ENCODE data around the gene TRNT1.

Gene TRNT1

DNA sequence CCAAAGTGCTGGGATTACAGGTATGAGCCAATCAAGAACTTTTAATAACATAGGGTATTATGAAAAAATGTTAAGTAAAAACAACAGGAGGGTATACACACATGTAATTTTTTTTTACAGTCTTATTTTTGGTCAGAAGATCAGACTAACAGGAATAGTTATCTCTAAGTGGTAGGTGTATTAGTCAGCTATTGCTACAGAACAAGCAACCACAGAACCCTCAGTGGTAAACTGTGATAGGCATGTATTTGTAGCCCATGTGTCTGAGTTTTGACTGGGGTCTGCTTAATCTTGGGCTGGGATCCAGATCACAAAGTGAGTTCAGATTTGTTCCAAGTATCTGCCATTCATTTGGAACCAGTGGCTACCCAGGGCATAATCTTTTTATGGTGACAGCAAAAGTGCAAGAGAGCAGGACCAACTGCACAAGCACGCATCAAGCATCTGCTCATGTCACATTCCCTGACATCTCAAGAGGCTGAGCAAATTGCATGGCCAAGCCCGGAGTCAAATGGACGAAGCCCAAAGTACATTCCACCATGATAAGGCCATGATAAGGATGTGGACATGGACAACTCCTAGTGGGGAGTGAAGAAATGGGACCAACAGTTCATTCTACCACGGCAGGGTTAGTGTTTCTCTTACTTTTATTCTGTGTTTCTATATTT, 13.6 kb upstream of the TRNT1 start:
- no peak for DNase-seq

- no peak for DNase-seq
Measured at GRCh38 chr3:3117651-3118050, 9.1 kb upstream of the TRNT1 start.

- DNase-seq: no peak
Measured at GRCh38 chr3:3119393-3119851, 7.3 kb upstream of the TRNT1 start.

- no peak for DNase-seq
Measured at GRCh38 chr3:3125977-3126376, 763 bp upstream of the TRNT1 start.

DNA sequence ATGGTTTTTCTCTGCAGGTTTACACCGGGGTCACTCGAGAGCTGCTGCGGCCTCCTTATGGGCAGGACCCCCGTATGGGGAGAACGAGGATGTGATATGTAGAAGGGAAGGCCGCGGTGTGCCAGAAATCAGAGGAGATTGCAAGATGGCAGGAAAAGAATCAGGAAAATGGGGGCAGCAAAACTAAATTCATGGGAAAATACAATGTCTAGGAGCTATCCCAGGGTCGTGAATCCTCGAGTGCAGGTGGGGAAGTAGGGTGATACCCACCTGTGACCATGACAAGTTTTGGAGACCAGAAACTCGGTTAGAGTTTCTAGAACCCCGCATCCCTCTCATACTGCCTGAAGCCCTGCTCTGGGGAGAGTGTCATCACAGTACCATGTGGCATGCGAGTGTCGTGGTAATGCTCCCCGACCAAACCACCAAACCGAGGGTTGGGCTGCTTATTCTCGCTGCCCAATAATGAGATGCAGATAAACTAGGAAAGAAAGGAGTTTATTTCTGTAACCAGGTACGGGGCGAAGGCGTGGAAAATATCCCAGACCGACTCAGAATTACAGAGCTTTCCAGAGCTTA, 781 bp downstream of the TRNT1 start:
- no peak for DNase-seq

GRCh38 chr3:3129579-3129978, 2.8 kb downstream of the TRNT1 start:
- DNase-seq: no peak

DNA sequence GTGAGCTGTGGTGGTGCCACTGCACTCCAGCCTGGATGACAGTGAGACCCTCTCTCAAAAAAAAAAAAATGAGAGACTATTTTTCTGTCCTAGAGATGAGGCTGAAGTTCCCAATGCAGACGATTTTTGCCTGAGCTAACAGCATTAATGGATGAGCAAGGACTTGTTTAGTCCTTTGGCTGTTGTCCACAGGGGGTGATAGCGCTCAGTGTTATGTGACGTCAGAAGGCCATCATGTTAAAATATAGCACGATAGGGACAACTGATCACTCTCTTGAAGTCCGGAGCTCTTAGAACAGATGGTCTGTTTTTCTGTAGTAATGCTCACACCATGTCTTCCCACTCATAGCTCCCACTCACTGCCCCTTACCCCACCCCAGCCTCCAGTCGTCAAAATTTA, 6.8 kb downstream of the TRNT1 start:
- DNase-seq: no peak

DNA sequence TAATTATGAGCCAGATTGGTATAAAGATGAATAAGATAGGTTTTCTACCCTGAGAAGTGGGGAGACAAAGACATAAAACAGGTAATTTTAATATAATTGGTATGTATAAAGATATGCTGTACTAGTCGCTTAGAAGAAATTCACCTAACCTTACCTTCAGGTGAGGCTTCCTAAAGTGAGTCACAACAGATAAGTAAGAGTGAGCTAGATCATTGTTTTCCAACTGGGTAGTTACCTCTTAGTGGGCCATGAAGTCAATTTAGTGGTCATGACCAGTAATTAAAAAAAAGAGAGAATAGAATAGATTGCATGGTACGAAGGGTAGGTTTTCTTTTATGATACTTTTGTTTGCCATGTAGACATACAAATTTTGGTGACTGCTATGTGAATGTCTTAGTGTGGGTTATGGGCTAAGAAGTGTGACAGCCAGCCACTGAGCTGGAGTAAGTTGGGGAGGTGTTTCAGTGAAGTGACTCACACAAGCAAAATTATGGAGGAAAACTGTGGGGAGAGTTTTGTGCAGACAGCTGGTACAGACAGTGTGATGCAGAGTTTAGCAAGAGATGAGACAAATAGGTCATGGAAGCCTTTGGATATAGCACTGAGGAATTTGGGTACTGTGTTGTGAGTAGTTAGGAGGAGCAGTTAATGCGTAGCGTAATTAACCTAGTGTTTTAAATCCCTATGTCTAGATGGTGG, 8.2 kb downstream of the TRNT1 start:
- no peak for DNase-seq

DNA sequence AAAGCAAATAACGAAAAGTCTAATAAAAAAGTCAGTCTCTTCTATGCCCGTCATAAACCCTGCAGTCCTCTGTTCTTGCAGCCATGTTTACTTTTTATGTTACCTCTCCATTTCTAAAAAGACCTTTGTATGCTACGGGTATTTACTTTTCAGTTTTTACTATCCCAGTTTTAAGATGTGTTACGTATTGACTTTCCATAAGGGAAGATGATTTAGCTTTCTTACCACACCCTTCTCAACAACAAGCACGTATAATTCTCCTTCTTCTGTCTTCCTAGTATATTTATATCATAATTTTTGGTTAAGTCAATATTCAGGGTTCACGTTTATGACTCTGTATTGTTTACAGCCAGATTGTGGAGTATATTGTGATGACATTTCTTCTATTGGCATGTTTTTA, 10.8 kb downstream of the TRNT1 start:
- DNase-seq: no peak

GRCh38 chr3:3141939-3142338, 15.2 kb downstream of the TRNT1 start:
- DNase-seq: no peak

DNA sequence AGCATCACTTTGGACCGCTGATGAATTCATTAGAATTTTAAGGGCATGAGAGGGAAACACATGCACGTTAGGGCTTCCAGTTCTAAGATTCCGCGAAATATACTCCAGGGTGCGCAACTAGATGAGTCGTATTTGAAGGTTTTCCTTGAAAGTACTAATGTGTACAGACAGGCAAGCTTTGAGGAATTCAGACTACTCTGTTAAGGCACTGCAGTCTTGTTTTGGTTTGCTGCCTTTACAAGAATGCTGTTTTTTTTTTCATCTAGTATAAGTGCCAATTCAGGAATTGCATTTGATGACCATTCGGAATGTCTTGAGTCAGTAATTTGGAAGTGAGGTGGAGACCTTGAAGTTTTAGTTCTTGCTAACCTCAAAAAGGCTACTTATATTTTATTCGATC, 19.1 kb downstream of the TRNT1 start:
- DNase-seq: no peak

GRCh38 chr3:3149560-3149959, 22.8 kb downstream of the TRNT1 start:
- no peak for DNase-seq

DNA sequence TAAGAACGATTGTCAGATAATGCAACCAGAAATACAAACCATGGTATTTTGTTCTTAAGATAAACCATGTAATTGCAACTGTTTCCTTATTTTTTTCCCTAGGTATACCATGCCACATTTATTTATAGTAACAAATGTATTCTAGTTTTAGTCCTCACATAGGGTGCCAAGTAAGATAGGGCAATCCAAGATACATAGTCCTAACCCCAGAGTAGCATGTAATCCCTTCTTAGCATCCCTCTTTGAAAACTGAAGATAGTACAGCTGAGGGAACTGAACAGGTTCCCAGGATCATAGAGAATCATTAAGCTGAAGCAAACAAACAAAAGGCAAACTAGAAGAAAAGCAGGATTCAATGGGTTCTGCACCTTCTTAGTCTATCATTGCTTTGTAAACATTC, 24.8 kb downstream of the TRNT1 start:
- no peak for DNase-seq

- no peak for DNase-seq
Measured at GRCh38 chr3:3154879-3155610, 28.3 kb downstream of the TRNT1 start.

DNA sequence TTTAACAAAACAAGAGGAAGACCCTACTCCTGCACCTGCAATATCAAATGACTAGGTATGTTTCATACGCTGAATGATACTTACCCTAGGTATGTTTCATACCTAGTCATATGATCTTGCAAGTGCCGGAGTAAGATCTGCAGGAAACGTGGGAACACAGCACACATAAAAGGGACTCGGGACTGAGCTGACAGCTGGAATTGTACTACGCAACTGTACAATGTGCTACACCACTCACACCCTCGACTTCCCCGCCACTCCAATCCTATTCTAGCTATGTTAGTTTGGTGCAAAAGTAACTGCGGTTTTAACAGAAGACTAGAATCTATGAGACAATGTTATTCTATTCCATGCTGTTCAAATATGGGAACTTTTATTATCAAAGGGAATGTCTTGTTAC, 30.7 kb downstream of the TRNT1 start:
- no peak for DNase-seq

GRCh38 chr3:3160826-3161225, 34.1 kb downstream of the TRNT1 start:
- DNase-seq: no peak

GRCh38 chr3:3165241-3165640, 38.5 kb downstream of the TRNT1 start:
- DNase-seq: no peak

DNA sequence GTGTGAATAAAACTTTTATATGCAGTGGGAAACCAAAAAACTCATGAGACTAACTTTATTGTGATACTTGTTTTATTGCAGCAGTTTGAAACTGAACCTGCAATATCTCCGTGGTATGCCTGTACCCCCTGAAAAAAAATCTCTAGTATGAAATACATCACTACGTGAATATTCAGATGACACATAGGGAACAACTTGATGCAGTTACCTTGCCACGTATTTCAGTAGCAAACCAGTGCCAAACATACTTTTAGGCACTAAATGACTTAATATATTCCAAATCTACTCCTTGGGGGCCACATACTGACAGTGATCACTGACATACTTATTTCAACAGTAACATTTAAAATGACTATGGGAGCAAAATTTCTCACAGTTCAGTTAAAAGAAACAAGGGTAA, 38.9 kb downstream of the TRNT1 start:
- no peak for DNase-seq

GRCh38 chr3:3170998-3171397, 44.3 kb downstream of the TRNT1 start:
- DNase-seq: no peak

GRCh38 chr3:3172627-3173026, 45.9 kb downstream of the TRNT1 start:
- DNase-seq: no peak

- no peak for DNase-seq
Measured at GRCh38 chr3:3177861-3178497, 51.2 kb downstream of the TRNT1 start.

- no peak for DNase-seq
Measured at GRCh38 chr3:3178498-3179328, 52.0 kb downstream of the TRNT1 start.

Data from islet precursor cell (in vitro differentiated cells).